KMS-11 (cell line): ENCODE results near the gene DTD2.

Experiments
- H2AFZ ChIP-seq: fragments of 200-600 bp; sonication (generic); 2 replicates; pipeline ENCODE4 v1.6.1; 2016; ENCODE audit warnings: antibody characterized with exemption, mixed run types, low read depth
- H3K27ac ChIP-seq: fragments of 200-600 bp; sonication (generic); 2 replicates; pipeline ENCODE4 v1.6.1; 2016; ENCODE audit warnings: mild to moderate bottlenecking, mixed run types
- H3K27me3 ChIP-seq: fragments of 200-600 bp; sonication (generic); 2 replicates; pipeline ENCODE4 v1.6.1; 2017; ENCODE audit warnings: mild to moderate bottlenecking, low read depth, mixed run types, moderate library complexity; ENCODE audit not compliant: insufficient read depth
- H3K36me3 ChIP-seq: fragments of 200-600 bp; sonication (generic); 2 replicates; pipeline ENCODE4 v1.6.1; 2017; ENCODE audit warnings: mild to moderate bottlenecking, mixed run types; ENCODE audit not compliant: insufficient read depth
- H3K4me1 ChIP-seq: fragments of 200-600 bp; sonication (generic); 2 replicates; pipeline ENCODE4 v1.6.1; 2016; ENCODE audit warnings: mild to moderate bottlenecking, low read depth, mixed run types; ENCODE audit not compliant: poor library complexity, severe bottlenecking
- H3K4me2 ChIP-seq: fragments of 200-600 bp; sonication (generic); 2 replicates; pipeline ENCODE4 v1.7.0; 2016; ENCODE audit warnings: mild to moderate bottlenecking, mixed run types
- H3K4me3 ChIP-seq: fragments of 200-600 bp; sonication (generic); IDR thresholded peaks from 2 replicates; pipeline ENCODE4 v1.6.1; 2017; ENCODE audit warnings: low read depth, low read length, mixed read lengths; ENCODE audit not compliant: insufficient read depth
- H3K79me2 ChIP-seq: fragments of 200-600 bp; sonication (generic); 2 replicates; pipeline ENCODE4 v1.6.1; 2016; ENCODE audit warnings: low read depth, mixed run types; ENCODE audit not compliant: insufficient read depth
- H3K9ac ChIP-seq: fragments of 200-600 bp; sonication (generic); 2 replicates; pipeline ENCODE4 v1.6.1; 2016; ENCODE audit warnings: mild to moderate bottlenecking, mixed run types
- H4K20me1 ChIP-seq: fragments of 200-600 bp; sonication (generic); 2 replicates; pipeline ENCODE4 v1.6.1; 2016; ENCODE audit warnings: mild to moderate bottlenecking, mixed run types; ENCODE audit not compliant: insufficient read depth
- TF ChIP-seq, protein P1 (sequence below): fragments of 200-600 bp; sonication (generic); conservative IDR thresholded peaks from 2 replicates; pipeline ENCODE4 v1.6.1; 2017; ENCODE audit warnings: low read depth, mild to moderate bottlenecking, antibody characterized with exemption, low read length, moderate library complexity, mixed read lengths

Gene DTD2

DNA sequence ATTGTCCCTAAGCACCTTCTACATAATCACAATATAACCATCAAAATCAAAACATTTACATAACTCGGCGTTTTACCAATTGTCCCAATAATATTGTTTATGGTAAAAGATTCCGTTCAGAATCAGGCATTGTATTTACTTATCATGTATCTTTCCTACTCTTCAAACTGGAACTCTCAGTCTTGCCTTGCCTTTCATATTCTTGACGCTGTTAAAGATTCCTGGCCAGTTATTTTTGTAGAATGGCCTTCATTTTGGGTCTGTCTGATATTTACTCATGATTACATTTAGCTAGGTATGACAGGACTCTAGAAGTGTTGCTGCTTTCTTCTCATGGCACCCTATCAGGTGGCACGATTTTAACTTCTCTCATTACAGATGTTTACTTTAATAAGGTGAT lies 36.1 kb downstream of the DTD2 start:
- Histone ChIP-seq H3K27me3 (no peaks in the 10 kb centered on the region), H3K4me2 (peak overlapping the region; percentile 48; the same call in 1 of the 2 replicates), H4K20me1 (no peaks in the 10 kb centered on the region), H3K4me1 (peaks cover 18% of the 10 kb centered on the region), H3K4me3 (no peak overlapping the region), H2AFZ (peak overlapping the region; percentile 91; the same call in 1 of the 2 replicates), H3K36me3 (no peaks in the 10 kb centered on the region), H3K27ac (peak overlapping the region; percentile 76), H3K79me2 (no peaks in the 10 kb centered on the region), H3K9ac (no peak overlapping the region; the same call in 1 of the 2 replicates)
- TF ChIP-seq, protein P1, sequence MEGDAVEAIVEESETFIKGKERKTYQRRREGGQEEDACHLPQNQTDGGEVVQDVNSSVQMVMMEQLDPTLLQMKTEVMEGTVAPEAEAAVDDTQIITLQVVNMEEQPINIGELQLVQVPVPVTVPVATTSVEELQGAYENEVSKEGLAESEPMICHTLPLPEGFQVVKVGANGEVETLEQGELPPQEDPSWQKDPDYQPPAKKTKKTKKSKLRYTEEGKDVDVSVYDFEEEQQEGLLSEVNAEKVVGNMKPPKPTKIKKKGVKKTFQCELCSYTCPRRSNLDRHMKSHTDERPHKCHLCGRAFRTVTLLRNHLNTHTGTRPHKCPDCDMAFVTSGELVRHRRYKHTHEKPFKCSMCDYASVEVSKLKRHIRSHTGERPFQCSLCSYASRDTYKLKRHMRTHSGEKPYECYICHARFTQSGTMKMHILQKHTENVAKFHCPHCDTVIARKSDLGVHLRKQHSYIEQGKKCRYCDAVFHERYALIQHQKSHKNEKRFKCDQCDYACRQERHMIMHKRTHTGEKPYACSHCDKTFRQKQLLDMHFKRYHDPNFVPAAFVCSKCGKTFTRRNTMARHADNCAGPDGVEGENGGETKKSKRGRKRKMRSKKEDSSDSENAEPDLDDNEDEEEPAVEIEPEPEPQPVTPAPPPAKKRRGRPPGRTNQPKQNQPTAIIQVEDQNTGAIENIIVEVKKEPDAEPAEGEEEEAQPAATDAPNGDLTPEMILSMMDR: no peak

DNA sequence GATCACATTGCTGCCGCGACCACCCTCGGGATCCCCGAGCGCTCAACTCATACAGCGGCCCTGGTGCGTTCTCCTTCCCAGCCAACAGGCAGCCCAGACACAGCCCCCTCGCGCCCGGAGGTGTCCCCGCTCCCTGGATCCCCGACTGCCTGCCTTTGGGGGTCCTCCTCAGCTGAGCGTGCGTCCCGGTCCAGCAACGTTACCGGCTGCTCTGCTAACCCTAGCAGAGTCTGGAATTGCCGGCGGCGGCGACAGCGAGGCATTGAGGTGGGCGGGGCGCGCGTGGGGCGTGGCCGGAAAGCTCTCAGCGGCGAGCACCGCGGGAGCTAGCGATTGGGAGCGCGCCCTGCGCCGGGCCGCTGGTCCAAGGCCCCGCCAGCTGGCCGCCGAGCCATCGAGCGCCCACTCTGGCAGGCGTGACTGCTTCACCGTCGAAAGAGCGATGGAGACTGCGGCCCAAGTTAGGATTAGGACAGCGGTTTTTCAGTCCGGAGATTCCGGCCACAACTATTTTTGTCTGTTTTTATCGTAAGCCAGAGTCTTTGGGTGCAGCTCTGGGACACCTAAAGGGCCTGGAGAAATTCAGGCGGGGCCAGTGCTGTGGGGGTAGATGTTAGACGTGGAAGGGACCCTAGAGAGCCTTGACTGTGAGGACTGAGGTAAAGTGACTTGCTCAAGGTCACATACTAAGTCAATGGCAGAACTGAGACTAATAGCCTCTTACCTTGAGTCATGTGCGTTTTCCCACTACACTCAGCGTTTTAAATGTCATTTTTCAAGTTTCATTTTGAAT lies 36.8 kb downstream of the DTD2 start, which contains the start of gene HEATR5A:
Gene HEATR5A (minus strand): TSS at position 232 of the 793 bp plus-strand sequence. CDS start 17,575 bp downstream, outside the sequence.
- Histone ChIP-seq H3K4me1 (peaks cover 18% of the 10 kb centered on the region), H4K20me1 (no peaks in the 10 kb centered on the region), H3K79me2 (no peaks in the 10 kb centered on the region), H3K4me3 (no peak within 1 kb of the TSS), H3K36me3 (no peaks in the 10 kb centered on the region), H2AFZ (peak within 1 kb of the TSS; percentile 91), H3K4me2 (peak within 1 kb of the TSS; percentile 63), H3K27me3 (no peaks in the 10 kb centered on the region), H3K27ac (peak within 1 kb of the TSS; percentile 76), H3K9ac (peak within 1 kb of the TSS; percentile 32; the same call in 1 of the 2 replicates)
- TF ChIP-seq, protein P1: no peak

DNA sequence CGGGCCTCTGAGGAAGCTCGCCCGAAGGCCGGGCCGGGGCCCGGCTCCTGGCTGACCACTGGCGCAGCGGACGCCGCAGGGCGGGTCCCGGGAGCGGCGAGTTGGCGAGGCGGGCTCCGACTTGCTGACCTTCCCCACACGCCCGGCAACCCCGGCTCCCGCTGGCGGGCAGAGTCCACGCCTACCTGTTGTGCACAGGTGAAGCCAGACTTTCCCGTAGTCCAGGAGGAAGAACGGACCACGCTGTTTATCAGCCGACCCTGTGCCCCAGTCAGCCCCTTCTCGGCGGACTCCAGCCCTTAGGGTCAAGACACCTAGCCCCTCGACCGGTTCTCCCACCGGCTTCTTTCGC lies 37.4 kb downstream of the DTD2 start:
- no peaks in the 10 kb centered on the region for H3K36me3 ChIP-seq
- H3K4me1 ChIP-seq: peaks cover 18% of the 10 kb centered on the region
- H2AFZ ChIP-seq: peak overlapping the region; percentile 79
- no peaks in the 10 kb centered on the region for H3K27me3 ChIP-seq
- no peaks in the 10 kb centered on the region for H3K79me2 ChIP-seq
- peak overlapping the region; percentile 32; the same call in 1 of the 2 replicates for H3K9ac ChIP-seq
- no peak overlapping the region for H3K4me3 ChIP-seq
- no peaks in the 10 kb centered on the region for H4K20me1 ChIP-seq
- TF ChIP-seq, protein P1: no peak
- H3K4me2 ChIP-seq: peak overlapping the region; percentile 63
- no peak overlapping the region; the same call in 1 of the 2 replicates for H3K27ac ChIP-seq

DNA sequence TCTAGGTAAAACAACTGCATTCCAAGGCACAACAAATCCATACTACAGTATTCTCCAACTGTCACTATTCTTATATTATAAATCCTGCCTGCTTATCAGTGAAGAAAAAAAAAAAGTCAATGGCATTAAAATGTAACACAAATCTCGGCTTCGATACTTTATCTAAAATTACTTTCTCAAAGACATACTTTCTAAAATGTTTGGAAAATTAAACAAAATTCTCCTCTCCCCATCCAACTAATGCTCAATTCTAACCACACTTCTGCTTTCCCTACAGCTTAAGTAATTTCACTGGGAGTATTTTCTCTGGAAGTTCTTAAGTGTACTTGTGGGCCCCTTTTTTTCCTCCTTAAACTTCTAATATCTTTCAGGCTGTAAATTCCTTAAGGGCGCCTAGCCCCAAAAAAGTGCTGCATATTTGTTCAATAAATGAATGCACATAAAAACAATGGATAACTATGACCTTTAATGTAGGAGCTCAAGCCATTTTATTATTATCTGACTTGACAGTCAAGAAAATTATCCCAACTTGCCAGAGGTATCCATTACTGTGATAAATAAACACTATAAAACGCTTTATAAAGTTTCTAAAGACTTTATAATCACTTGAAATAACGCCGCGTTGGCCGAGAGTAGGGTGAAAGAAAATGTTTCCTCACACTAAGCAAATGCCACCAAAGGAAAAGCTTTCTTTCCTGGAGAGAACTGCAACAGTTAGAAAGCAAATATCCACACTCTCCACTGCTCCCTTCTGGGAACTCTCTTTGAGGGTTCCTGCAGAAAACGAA lies 37.9 kb downstream of the DTD2 start:
- peaks cover 18% of the 10 kb centered on the region for H3K4me1 ChIP-seq
- peak overlapping the region; percentile 63 for H3K4me2 ChIP-seq
- H3K4me3 ChIP-seq: no peak overlapping the region
- H3K9ac ChIP-seq: peak overlapping the region; percentile 32; the same call in 1 of the 2 replicates
- no peaks in the 10 kb centered on the region for H4K20me1 ChIP-seq
- no peaks in the 10 kb centered on the region for H3K79me2 ChIP-seq
- H3K36me3 ChIP-seq: no peaks in the 10 kb centered on the region
- H3K27ac ChIP-seq: no peak overlapping the region
- H3K27me3 ChIP-seq: no peaks in the 10 kb centered on the region
- peak overlapping the region; percentile 79 for H2AFZ ChIP-seq
- TF ChIP-seq, protein P1: no peak
